ENCODE data around the gene RPS21. TPM values are rescaled to one million over a fixed set of nuclear protein-coding genes. Genes with fewer than 3 reads are reported as not detected.
A peak's percentile ranks its signal among the peaks of the same experiment; 100 is the strongest.

Gene RPS21
- total RNA-seq, 4 donors from 2014 or later, result 1,582 to 2,182 (median 2,056) TPM

DNA sequence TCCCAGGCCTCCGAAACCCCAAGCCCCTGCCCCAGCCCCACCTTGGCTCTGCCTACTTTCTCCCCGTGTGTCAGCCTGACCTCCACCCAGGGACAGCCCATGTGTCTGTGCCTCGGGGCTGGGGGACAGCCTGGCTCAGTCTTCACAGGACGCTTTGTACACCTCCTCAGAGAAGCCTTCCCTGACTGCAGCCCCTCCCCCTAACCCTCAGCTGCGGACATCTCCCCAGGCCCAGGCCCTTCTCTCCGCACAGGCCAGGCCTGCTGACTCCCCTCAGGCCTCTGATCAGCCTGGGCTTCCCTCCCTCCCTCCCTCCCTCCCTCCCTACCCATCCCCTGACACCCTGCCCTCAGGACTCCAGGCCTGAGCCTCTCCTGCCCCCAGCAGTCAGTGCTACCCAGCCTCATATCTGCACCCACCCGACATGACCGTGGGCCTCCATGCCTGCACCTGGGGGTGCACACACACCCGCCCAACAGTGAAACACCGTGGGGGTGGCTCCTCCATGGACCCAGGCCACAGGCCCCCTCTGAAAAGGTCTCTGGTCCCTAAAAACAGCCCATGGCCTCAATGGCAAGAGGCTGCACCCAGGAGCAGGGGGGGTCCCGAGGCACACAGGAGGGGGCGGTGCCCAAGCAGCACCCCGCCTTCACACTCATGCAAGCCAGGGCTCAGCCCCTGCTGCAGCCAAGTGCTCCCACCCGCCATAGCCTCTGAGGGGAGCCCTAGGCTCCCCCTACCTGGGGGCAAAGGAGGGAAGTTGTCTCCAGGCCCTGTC, 32.7 kb upstream of the RPS21 start:
- TF ChIP-seq, protein P1, sequence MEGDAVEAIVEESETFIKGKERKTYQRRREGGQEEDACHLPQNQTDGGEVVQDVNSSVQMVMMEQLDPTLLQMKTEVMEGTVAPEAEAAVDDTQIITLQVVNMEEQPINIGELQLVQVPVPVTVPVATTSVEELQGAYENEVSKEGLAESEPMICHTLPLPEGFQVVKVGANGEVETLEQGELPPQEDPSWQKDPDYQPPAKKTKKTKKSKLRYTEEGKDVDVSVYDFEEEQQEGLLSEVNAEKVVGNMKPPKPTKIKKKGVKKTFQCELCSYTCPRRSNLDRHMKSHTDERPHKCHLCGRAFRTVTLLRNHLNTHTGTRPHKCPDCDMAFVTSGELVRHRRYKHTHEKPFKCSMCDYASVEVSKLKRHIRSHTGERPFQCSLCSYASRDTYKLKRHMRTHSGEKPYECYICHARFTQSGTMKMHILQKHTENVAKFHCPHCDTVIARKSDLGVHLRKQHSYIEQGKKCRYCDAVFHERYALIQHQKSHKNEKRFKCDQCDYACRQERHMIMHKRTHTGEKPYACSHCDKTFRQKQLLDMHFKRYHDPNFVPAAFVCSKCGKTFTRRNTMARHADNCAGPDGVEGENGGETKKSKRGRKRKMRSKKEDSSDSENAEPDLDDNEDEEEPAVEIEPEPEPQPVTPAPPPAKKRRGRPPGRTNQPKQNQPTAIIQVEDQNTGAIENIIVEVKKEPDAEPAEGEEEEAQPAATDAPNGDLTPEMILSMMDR (IDR thresholded peaks at IDR 0.05), result no peak
- ATAC-seq (ENCODE audit: low FRiP score) (no peak), DNase-seq (ENCODE audit: low spot score) (no peak)

DNA sequence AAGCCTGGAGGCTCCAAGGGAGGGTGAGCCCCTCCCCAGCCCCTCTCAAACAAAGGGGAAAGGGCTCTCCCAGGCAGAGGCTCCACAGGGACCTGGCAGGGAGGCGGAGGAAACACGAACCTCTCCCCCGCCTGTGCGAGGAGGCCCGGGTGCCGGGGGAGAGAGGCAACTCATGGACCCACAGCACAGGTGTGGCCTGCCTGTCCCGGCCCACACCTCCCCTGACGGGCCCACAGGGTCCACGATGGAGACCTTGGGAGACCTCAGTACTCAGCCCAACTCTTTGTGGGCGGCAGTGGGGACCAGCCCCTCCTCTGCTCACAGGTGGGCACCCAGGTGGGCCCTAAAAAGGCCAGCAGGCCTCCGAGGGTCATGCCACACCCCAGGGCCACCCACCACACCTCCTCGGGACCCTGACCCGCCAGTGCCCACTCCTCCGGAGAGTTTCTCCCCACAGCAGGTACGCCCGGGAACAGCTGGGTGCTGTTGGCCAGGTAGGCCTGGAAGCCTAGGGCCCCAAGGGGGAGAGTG, 32.0 kb upstream of the RPS21 start:
- DNase-seq (ENCODE audit: low spot score), result no peak
- ATAC-seq (ENCODE audit: low FRiP score), result no peak
- TF ChIP-seq, protein P1 (IDR thresholded peaks at IDR 0.05), result no peak

DNA sequence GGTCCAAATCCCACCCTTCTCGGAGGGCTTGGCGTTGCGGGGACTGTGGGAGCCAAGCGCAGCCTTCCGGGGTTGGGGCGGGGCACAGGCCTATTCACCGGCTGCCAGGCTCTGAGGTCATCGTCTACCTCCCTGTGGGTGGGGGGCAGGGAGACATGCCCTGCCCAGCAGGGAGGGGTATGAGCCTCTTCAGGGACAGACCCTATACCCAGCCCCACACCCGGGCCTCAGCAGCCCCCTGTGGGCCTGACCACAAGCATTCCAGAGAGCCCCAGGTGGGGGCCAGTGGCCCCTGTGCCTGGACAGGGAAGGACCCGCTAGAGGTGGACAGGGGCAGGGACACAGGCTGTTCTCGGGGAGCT, 31.4 kb upstream of the RPS21 start:
- DNase-seq (ENCODE audit: low spot score), result no peak
- ATAC-seq (ENCODE audit: low FRiP score), result peak; percentile 18
- TF ChIP-seq, protein P1 (IDR thresholded peaks at IDR 0.05), result no peak

DNA sequence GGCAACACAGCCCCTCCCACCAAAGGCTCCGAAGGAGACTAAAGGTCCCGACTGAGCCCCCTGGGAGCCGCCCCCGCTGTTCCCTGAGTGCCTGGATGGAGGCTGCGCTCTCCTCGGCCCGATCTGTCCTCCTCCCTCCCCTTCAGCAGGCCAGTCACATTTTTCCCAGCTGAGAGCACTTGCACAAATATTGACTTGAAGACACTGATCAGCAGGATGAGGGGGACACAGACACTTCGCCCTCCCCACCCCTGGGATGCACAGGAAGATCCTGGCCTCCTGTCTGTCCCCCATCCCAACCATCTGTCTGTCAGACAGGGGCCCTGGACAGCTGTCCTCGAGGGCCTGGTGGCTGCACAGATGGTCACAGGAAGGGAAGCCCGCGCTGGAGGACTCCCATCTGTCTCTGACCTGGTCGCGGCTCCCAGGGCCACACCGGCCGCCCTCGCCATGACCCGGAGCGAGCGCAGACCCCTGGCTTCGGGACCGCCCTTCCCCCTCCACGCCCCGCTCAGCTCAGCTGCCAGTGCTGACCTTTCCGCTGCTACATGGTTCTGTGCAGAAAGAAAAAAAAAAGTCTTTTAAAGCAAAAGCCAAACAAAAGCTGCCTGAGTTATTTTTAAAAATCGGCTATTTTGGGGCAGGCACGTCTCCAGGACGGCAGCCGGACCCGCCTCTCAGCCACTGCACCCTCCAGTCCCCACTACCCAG, 30.9 kb upstream of the RPS21 start:
- ATAC-seq (ENCODE audit: low FRiP score), result no peak
- TF ChIP-seq, protein P1 (IDR thresholded peaks at IDR 0.05), result no peak

DNA sequence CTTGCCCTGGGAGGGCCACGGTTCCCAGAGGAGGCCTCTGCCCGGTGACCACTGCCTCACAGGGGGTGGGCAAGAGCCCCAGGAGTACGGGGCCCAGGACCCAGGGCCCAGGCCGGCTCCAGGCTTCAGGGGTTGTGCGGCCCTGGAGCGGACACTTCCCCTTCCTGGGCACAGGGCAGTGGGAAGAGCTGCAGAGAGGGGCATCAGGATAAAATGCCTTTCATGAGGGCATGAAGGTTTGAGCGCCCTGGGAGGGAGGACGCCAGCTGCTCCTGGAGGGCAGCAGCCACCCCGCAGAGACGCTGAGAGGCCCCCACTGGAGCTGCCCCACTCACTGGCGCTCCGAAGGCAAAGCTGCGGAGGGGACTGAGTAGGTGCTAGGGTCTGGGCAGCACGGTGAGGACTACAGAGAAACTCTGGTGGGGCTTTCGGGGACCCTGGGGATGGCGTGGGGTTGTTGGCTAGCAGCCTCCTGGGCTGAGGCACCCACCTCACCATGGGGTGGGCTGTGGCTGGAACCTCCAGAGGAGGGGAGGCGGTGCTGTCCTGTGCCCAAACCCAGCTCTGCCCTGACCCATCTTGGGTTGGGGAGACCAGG, 30.2 kb upstream of the RPS21 start:
- DNase-seq (ENCODE audit: low spot score), result no peak
- TF ChIP-seq, protein P1 (IDR thresholded peaks at IDR 0.05), result no peak
- no peak for ATAC-seq (ENCODE audit: low FRiP score)

More for the DNA sequence above, 30.9 kb upstream of the RPS21 start:
- DNase-seq (ENCODE audit: low spot score), result no peak

DNA sequence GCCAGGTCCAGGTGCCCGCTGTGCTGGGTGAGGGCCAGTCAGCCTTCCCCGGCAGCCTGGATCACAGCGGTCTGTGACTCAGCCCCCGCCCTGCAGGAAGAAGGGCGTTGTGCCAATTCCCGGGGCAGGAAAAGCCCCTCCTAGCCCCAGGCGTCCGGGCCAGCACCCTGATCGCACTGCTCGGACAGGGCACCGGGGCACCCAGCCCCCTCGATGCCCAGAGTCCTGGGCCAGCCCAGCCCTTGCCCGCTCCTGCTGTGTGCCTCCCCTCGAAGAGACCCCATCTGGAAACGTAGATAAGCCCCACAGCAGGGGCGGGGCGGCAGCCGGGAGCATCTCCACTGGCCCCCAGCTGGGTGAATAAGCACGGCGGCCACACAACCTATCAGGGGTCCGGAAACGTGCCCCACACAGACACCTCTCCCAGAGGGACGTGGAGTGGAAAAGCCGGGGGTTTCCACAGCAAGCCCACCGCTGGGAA, 29.7 kb upstream of the RPS21 start:
- DNase-seq (ENCODE audit: low spot score), result no peak
- ATAC-seq (ENCODE audit: low FRiP score), result peak; percentile 45
- TF ChIP-seq, protein P1 (IDR thresholded peaks at IDR 0.05), result no peak
